B cell (primary cell): Measurements from ENCODE around the gene DNAJB1.

Source experiments
- EZH2 ChIP-seq: IDR thresholded peaks from 2 replicates; pipeline ENCODE4 v1.6.1; 2012; ENCODE audit warnings: borderline replicate concordance, low read depth, mild to moderate bottlenecking, moderate library complexity, low read length; ENCODE audit not compliant: insufficient read depth, poor library complexity, severe bottlenecking
- TF ChIP-seq, protein P1 (sequence below): fragments of 200-600 bp; IDR thresholded peaks from one replicate; pipeline ENCODE4 v1.8.0; 2022; ENCODE audit warnings: antibody characterized with exemption, mild to moderate bottlenecking

DNA sequence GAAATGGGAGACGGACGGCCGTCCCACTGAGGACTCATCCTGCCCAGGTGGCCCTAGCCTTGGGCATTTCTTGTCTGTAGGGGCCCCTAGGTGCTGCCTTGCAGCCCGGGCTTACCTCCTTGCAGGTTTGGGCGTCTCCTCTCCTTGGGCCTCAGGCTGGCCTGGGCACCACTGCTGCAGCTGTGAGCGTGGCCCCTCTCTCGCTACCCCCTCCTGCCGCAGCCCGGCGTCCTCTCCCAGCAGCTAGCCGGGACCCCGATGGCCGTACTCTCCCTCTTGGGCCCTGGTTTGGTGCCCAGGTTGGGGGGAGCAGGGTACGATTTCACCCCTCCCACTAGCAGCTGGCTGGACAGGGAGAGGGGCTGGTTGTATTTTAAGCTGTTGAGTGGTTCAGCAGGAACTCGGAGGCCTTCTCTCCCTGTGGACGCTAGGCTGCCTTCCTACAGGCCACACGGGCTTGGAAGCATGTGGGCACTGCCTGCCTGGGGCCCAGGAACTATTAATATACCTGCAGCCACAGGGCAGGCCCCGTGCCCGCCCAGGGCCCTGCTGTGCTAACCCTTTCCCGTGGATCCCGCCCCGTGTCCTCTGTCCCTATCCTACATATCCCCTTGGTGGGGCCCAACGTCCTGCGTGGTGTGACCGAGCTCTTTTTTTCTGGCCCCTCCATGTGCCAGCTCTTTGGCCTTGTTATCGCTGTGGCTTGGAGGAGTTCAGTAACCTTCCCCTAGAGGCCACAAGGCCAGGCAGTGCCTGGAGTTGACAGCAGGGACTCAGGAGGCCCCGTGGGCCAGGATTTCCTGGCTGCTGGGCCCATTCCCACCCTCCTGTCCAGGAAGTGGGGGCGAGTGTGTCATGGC is 41.9 kb upstream of the DNAJB1 start:
- TF ChIP-seq, protein P1, sequence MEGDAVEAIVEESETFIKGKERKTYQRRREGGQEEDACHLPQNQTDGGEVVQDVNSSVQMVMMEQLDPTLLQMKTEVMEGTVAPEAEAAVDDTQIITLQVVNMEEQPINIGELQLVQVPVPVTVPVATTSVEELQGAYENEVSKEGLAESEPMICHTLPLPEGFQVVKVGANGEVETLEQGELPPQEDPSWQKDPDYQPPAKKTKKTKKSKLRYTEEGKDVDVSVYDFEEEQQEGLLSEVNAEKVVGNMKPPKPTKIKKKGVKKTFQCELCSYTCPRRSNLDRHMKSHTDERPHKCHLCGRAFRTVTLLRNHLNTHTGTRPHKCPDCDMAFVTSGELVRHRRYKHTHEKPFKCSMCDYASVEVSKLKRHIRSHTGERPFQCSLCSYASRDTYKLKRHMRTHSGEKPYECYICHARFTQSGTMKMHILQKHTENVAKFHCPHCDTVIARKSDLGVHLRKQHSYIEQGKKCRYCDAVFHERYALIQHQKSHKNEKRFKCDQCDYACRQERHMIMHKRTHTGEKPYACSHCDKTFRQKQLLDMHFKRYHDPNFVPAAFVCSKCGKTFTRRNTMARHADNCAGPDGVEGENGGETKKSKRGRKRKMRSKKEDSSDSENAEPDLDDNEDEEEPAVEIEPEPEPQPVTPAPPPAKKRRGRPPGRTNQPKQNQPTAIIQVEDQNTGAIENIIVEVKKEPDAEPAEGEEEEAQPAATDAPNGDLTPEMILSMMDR, result no peak
- no peak for TF ChIP-seq EZH2
